Measurements from ENCODE around the gene CD200. TPM values are rescaled to one million over a fixed set of nuclear protein-coding genes. Genes with fewer than 3 reads are reported as not detected.
A peak's percentile ranks its signal among the peaks of the same experiment; 100 is the strongest.
"Not testable (repeated sequence)": the region's sequence is repeated elsewhere in the genome, so short reads cannot be mapped to it uniquely, and the experiment has no call there.

The CD200 gene
- total and polyA plus RNA-seq, 2 of the 4 experiments (the other 2 are of a cell fraction): 1.1 to 1.7 TPM

DNA sequence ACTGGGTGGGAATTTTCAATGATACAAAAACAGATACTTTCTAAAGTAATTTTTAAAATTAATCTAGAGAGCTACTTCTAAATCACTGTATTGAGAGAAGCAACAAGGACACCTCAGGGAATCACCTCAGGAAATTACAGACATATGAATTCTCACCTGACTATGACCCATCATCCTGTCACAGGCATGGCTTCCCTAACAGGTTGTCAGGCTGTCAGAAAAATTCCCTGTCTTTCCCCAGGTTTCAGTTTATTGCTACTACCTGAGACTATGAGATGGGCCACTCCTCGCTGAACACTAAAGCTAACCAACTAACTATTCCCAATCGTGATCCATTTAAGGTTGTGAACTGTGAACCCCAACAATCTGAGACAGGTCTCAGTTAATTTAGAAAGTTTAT is 66.1 kb downstream of the CD200 start:
- Histone ChIP-seq H4K91ac (ENCODE audit: insufficient read depth, low read depth, low read length) (no peak overlapping the region; the same call in 1 of the 2 replicates), H4K8ac (ENCODE audit: low read depth in 2 of 2, low read length in 2 of 2) (no peak overlapping the region), H3K4me1 (ENCODE audit: control insufficient read depth, insufficient read depth, low read length) (peaks cover 11% of the 10 kb centered on the region), H4K5ac (ENCODE audit: low read depth, low read length) (no peak overlapping the region), H3K9me1 (ENCODE audit: insufficient read depth, low read length) (peaks cover 4% of the 10 kb centered on the region; the same call in 1 of the 2 replicates), H3K18ac (ENCODE audit: low read depth, low read length) (no peak overlapping the region), H3K14ac (replicated peaks; ENCODE audit: low read depth, low read length) (no peak overlapping the region), H3K4me3 (ENCODE audit: insufficient read depth, low read depth, low read length) (no peak overlapping the region), H3K79me1 (ENCODE audit: low read depth in 1 of 2, low read length in 2 of 2) (no peaks in the 10 kb centered on the region), H2BK20ac (ENCODE audit: low read depth, low read length) (no peak overlapping the region), H3K27ac (ENCODE audit: insufficient read depth, low read length) (no peak overlapping the region), H4K20me1 (ENCODE audit: insufficient read depth, low read length) (no peaks in the 10 kb centered on the region), H2AFZ (replicated peaks; ENCODE audit: low read length, poor library complexity) (no peak overlapping the region), H3K9ac (ENCODE audit: low read depth, low read length) (no peak overlapping the region), H3K4ac (ENCODE audit: low read depth, low read length) (no peak overlapping the region), H2BK5ac (ENCODE audit: low read depth, low read length, poor library complexity, severe bottlenecking) (no peak overlapping the region), H2BK120ac (ENCODE audit: low read depth, low read length) (no peak overlapping the region), H3K27me3 (ENCODE audit: control insufficient read depth, insufficient read depth, low read length) (no peaks in the 10 kb centered on the region), H3K56ac (ENCODE audit: extremely low read depth, insufficient read depth, low read length) (no peak overlapping the region), H3K36me3 (ENCODE audit: control insufficient read depth, insufficient read depth, low read length) (no peaks in the 10 kb centered on the region), H2BK15ac (ENCODE audit: low read depth, low read length) (peak overlapping the region; percentile 70; the same call in 1 of the 3 replicates), H2AK5ac (ENCODE audit: low read depth, low read length) (no peak overlapping the region), H3K9me3 (ENCODE audit: control insufficient read depth, insufficient read depth, low read length) (no peaks in the 10 kb centered on the region), H2AK9ac (replicated peaks; ENCODE audit: low read depth, low read length, poor library complexity) (no peak overlapping the region), H3K4me2 (ENCODE audit: low read depth, low read length) (no peak overlapping the region), H3K23ac (ENCODE audit: low read depth, low read length) (no peak overlapping the region)
- DNase-seq (no peak), ATAC-seq (ENCODE audit: low read depth) (no peak)
- intact Hi-C loops (cut with micrococcal nuclease): no loop called here
- BruUV-seq (replicated peaks): no TSS peak
- in situ Hi-C loops (cut with MboI; ENCODE audit: low sequenced_read_pairs): no loop called here
- no CpG with 5 or more reads among the region's 2 CpGs for WGBS, 2 experiments (ENCODE audit: extremely low coverage in 2 of 2, insufficient read length in 1 of 2)
- CTCF ChIA-PET: no interaction called here
- dilution Hi-C loops (cut with HindIII; ENCODE audit: low sequenced_read_pairs, unreplicated experiment): no loop called here
- POLR2A ChIA-PET (ENCODE audit: unreplicated experiment): no interaction called here
- TF ChIP-seq, protein P1, sequence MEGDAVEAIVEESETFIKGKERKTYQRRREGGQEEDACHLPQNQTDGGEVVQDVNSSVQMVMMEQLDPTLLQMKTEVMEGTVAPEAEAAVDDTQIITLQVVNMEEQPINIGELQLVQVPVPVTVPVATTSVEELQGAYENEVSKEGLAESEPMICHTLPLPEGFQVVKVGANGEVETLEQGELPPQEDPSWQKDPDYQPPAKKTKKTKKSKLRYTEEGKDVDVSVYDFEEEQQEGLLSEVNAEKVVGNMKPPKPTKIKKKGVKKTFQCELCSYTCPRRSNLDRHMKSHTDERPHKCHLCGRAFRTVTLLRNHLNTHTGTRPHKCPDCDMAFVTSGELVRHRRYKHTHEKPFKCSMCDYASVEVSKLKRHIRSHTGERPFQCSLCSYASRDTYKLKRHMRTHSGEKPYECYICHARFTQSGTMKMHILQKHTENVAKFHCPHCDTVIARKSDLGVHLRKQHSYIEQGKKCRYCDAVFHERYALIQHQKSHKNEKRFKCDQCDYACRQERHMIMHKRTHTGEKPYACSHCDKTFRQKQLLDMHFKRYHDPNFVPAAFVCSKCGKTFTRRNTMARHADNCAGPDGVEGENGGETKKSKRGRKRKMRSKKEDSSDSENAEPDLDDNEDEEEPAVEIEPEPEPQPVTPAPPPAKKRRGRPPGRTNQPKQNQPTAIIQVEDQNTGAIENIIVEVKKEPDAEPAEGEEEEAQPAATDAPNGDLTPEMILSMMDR (conservative IDR thresholded peaks at IDR 0.05; ENCODE audit: low read depth, low read length): no peak
- TF ChIP-seq RFX5 (IDR thresholded peaks at IDR 0.05; ENCODE audit: low read depth, low read length) (no peak), MAFK (IDR thresholded peaks at IDR 0.05; ENCODE audit: low read depth, low read length) (no peak), BHLHE40 (IDR thresholded peaks at IDR 0.05; ENCODE audit: low read depth, low read length) (no peak), CHD1 (IDR thresholded peaks at IDR 0.05; ENCODE audit: low read depth, low read length) (no peak), NFE2L2 (IDR thresholded peaks at IDR 0.05; ENCODE audit: low read depth, low read length) (no peak)

DNA sequence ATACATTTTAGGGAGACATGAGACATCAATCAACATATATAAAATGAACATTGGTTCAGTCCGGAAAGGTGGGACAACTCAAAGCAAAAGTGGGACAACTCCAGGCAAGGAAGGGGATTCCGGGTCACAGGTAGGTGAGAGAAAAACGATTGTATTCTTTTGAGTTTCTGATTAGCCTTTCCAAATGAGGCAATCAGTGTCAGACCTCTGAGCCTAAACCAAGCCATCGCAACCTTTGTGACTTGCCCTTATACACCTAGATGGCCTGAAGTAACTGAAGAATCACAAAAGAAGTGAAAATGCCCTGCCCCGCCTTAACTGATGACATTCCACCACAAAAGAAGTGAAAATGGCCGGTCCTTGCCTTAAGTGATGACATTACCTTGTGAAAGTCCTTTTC is 66.6 kb downstream of the CD200 start:
- H3K4ac ChIP-seq (ENCODE audit: low read depth, low read length); intact Hi-C loops (cut with micrococcal nuclease); H4K91ac ChIP-seq (ENCODE audit: insufficient read depth, low read depth, low read length); H3K27ac ChIP-seq (ENCODE audit: insufficient read depth, low read length); dilution Hi-C loops (cut with HindIII; ENCODE audit: low sequenced_read_pairs, unreplicated experiment); H2BK15ac ChIP-seq (ENCODE audit: low read depth, low read length); H3K36me3 ChIP-seq (ENCODE audit: control insufficient read depth, insufficient read depth, low read length); H2BK5ac ChIP-seq (ENCODE audit: low read depth, low read length, poor library complexity, severe bottlenecking); H4K20me1 ChIP-seq (ENCODE audit: insufficient read depth, low read length); H3K23ac ChIP-seq (ENCODE audit: low read depth, low read length); H2AFZ ChIP-seq (replicated peaks; ENCODE audit: low read length, poor library complexity); H2AK5ac ChIP-seq (ENCODE audit: low read depth, low read length); H3K9me3 ChIP-seq (ENCODE audit: control insufficient read depth, insufficient read depth, low read length); H3K18ac ChIP-seq (ENCODE audit: low read depth, low read length); H3K14ac ChIP-seq (replicated peaks; ENCODE audit: low read depth, low read length); ATAC-seq (ENCODE audit: low read depth); H2AK9ac ChIP-seq (replicated peaks; ENCODE audit: low read depth, low read length, poor library complexity); H4K8ac ChIP-seq (ENCODE audit: low read depth in 2 of 2, low read length in 2 of 2); H3K9me1 ChIP-seq (ENCODE audit: insufficient read depth, low read length); H2BK120ac ChIP-seq (ENCODE audit: low read depth, low read length); H3K4me3 ChIP-seq (ENCODE audit: insufficient read depth, low read depth, low read length); H3K79me1 ChIP-seq (ENCODE audit: low read depth in 1 of 2, low read length in 2 of 2); H2BK20ac ChIP-seq (ENCODE audit: low read depth, low read length); H3K27me3 ChIP-seq (ENCODE audit: control insufficient read depth, insufficient read depth, low read length); in situ Hi-C loops (cut with MboI; ENCODE audit: low sequenced_read_pairs); H4K5ac ChIP-seq (ENCODE audit: low read depth, low read length); DNase-seq; H3K56ac ChIP-seq (ENCODE audit: extremely low read depth, insufficient read depth, low read length); H3K4me1 ChIP-seq (ENCODE audit: control insufficient read depth, insufficient read depth, low read length); H3K4me2 ChIP-seq (ENCODE audit: low read depth, low read length); BruUV-seq (replicated peaks); H3K9ac ChIP-seq (ENCODE audit: low read depth, low read length); CTCF ChIA-PET; POLR2A ChIA-PET (ENCODE audit: unreplicated experiment): not testable (repeated sequence)
- WGBS, 2 experiments (ENCODE audit: extremely low coverage in 2 of 2, insufficient read length in 1 of 2): no CpG with 5 or more reads among the region's 6 CpGs

Measured in IMR-90 (cell line).